Measurements from ENCODE around the gene IPO11. TPM values are rescaled to one million over a fixed set of nuclear protein-coding genes. Genes with fewer than 3 reads are reported as not detected.

Gene IPO11
- total and polyA plus RNA-seq, 2 experiments from 2014 or later = 18.7 to 64.7 TPM

GRCh38 chr5:62661126-62661525, 248.6 kb downstream of the IPO11 start:
- Histone ChIP-seq H3K27me3 (ENCODE audit: insufficient read depth) (no peaks in the 10 kb centered on the region), H2AFZ (no peak overlapping the region), H3K4me1 (ENCODE audit: insufficient read depth) (no peaks in the 10 kb centered on the region), H3K36me3 (ENCODE audit: insufficient read depth) (no peaks in the 10 kb centered on the region), H3K79me2 (replicated peaks; ENCODE audit: insufficient read depth) (no peaks in the 10 kb centered on the region), H4K20me1 (replicated peaks; ENCODE audit: insufficient read depth) (no peaks in the 10 kb centered on the region), H3K9me2 (ENCODE audit: insufficient read depth) (no peaks in the 10 kb centered on the region), H3K4me2 (no peak overlapping the region), H3K4me3 (no peak overlapping the region), H3F3A (replicated peaks; ENCODE audit: low read depth) (no peaks in the 10 kb centered on the region), H3K27ac (ENCODE audit: low read depth) (no peak overlapping the region)
- peak; percentile 84 for ATAC-seq
- peaks cover 2% of the 10 kb centered on the region for H3K27me3 Mint-ChIP-seq (ENCODE audit: insufficient read depth, low read depth, poor library complexity)
- peak; percentile 24 for DNase-seq (ENCODE audit: low spot score)
- peaks cover 26% of the 10 kb centered on the region for H3K9me3 Mint-ChIP-seq
- no peak overlapping the region for H3K4me3 Mint-ChIP-seq
- H3K36me3 Mint-ChIP-seq (ENCODE audit: low read depth) = peaks cover 11% of the 10 kb centered on the region; the same call in 2 of the 3 replicates
- no peaks in the 10 kb centered on the region; the same call in 2 of the 3 replicates for H3K4me1 Mint-ChIP-seq
- TF ChIP-seq CTCF (conservative IDR thresholded peaks at IDR 0.05; ENCODE audit: low read depth in 2 of 2) = peak in 1 of 2 experiments; percentile 33; a peak in 2 of 4 replicates
- TF ChIP-seq POLR2AphosphoS5 (IDR thresholded peaks at IDR 0.05; ENCODE audit: low read depth) = no peak
- no peak overlapping the region for H3K27ac Mint-ChIP-seq

- no peaks in the 10 kb centered on the region for H3K27me3 ChIP-seq (ENCODE audit: insufficient read depth)
- no peaks in the 10 kb centered on the region for H4K20me1 ChIP-seq (replicated peaks; ENCODE audit: insufficient read depth)
- peaks cover 2% of the 10 kb centered on the region for H3K27me3 Mint-ChIP-seq (ENCODE audit: insufficient read depth, low read depth, poor library complexity)
- TF ChIP-seq ETS1 (IDR thresholded peaks at IDR 0.05) (no peak), EZH2phosphoT487 (IDR thresholded peaks at IDR 0.05; ENCODE audit: unreplicated experiment) (no peak), ZNF462 (CRISPR knock-in tag; IDR thresholded peaks at IDR 0.05) (no peak), REST (IDR thresholded peaks at IDR 0.05; ENCODE audit: unreplicated experiment) (no peak)
Measured at GRCh38 chr5:62662521-62662920, 250.0 kb downstream of the IPO11 start.

More at GRCh38 chr5:62662521-62662920, 250.0 kb downstream of the IPO11 start:
- H3K4me1 Mint-ChIP-seq = no peaks in the 10 kb centered on the region; the same call in 2 of the 3 replicates
- H3K36me3 ChIP-seq (ENCODE audit: insufficient read depth) = no peaks in the 10 kb centered on the region
- no peaks in the 10 kb centered on the region for H3K9me2 ChIP-seq (ENCODE audit: insufficient read depth)
- ATAC-seq (no peak), DNase-seq (ENCODE audit: low spot score) (no peak)
- no peak overlapping the region for H3K27ac ChIP-seq (ENCODE audit: low read depth)
- no peak overlapping the region for H3K4me3 ChIP-seq
- no peaks in the 10 kb centered on the region for H3F3A ChIP-seq (replicated peaks; ENCODE audit: low read depth)
- H3K4me2 ChIP-seq = no peak overlapping the region
- no peak overlapping the region for H3K4me3 Mint-ChIP-seq
- H3K4me1 ChIP-seq (ENCODE audit: insufficient read depth) = no peaks in the 10 kb centered on the region
- no peak overlapping the region for H2AFZ ChIP-seq
- no peaks in the 10 kb centered on the region for H3K79me2 ChIP-seq (replicated peaks; ENCODE audit: insufficient read depth)
- peaks cover 6% of the 10 kb centered on the region; the same call in 2 of the 3 replicates for H3K36me3 Mint-ChIP-seq (ENCODE audit: low read depth)
- H3K9me3 Mint-ChIP-seq = peaks cover 18% of the 10 kb centered on the region
- H3K27ac Mint-ChIP-seq = no peak overlapping the region

Data from GM23338 (cell line).